TTC549 (cell line): ENCODE data around the gene ATF6B.
"Not testable (repeated sequence)": the region's sequence is repeated elsewhere in the genome, so short reads cannot be mapped to it uniquely, and the experiment has no call there.

Experiments
- FAIRE-seq: peaks from 2 replicates; lab custom pipeline; 2012; peaks lifted over from hg19 to GRCh38; lab: Jason Lieb, UNC

Gene ATF6B

DNA sequence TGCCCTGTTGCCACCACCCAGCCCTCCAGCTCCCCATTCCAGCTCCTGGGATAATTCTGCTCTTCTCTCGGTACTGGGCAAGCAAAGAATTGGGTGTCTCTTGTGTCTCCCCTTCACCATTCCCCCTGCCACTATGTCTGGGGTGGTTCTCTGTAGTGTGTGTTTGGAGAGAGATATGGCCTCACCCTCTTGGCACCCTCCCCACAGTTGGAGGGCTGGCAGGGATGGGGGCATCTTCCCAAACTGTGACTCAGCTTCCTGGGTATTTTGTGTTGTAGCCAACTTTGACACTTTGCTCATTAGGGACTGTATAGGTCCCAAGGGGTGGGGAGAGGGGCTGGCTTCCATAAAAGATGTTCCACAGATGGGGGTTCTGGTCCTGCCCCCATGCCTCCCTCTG lies 20.6 kb downstream of the ATF6B start:
- no peak for FAIRE-seq

DNA sequence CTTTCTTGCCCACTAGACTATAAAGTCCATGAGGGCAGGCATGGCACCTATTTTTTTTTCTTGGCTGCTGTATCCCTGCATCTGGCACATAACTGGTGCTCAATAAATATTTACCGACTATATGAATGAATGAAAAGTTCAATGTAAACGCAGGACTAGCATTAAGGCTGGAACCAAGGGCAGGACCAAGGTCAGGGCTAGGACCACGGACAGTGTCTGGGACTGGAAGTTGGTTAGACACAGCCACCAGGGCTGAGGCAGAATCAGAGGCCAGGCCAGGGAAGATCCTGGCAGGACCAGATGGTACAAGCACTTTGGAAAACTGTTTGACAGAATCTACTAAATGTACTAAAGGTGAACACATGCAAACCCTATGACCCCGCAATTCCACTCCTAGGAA lies 22.6 kb downstream of the ATF6B start:
- no peak for FAIRE-seq

DNA sequence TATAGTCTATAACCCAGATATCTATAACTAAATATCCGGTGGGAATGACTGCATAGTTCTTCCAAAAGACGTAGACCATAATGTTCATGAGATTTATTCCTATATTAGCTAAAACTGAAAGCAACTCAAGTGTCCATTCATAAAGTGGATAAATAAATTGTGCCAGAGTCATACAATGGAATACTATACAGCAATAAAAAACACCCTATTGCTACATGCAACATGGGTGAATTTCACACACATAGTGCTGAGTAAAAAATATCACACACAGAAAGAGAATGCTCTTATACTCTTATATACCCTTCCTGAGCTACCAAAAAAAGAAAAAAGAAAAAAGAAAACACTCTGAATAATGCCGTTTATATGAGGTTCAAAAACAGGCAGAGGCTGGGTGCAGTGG lies 25.8 kb downstream of the ATF6B start:
- FAIRE-seq = no peak

DNA sequence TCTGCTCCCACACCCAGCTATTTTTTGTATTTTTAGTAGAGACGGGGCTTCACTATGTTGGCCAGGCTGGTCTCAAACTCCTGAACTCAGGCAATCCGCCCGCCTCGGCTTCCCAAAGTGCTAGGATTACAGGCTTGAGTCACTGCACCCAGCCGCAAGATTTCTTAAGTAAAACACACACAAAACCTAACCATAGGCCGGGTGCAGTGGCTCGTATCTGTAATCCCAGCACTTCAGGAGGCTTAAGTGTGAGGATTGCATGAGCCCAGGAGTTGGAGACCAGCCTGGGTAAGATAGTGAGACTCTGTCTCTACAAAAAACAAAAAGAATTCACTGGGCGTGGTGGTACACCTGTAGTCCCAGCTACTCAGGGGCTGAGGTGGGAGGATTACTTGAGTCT lies 27.8 kb downstream of the ATF6B start:
- FAIRE-seq = not testable (repeated sequence)

DNA sequence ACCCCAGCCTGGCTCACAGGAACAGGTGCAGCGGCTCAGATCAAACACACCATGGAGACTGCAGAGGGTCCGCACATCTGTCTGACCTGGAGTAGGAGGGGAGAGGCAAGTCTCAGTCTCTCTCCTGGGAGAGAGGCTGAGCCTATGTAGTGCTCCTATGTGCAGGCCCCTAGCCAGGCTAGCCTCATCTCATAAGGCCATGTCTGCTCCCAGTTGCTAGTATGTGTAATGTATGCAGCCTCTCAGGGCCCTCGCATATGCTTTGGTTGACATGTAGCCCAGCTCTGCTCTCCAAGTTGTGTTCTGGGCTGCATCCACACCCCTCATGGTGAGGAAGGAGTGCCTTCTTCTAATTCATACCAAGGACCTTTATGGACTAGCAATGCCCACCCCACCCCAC lies 30.7 kb downstream of the ATF6B start:
- FAIRE-seq = no peak

DNA sequence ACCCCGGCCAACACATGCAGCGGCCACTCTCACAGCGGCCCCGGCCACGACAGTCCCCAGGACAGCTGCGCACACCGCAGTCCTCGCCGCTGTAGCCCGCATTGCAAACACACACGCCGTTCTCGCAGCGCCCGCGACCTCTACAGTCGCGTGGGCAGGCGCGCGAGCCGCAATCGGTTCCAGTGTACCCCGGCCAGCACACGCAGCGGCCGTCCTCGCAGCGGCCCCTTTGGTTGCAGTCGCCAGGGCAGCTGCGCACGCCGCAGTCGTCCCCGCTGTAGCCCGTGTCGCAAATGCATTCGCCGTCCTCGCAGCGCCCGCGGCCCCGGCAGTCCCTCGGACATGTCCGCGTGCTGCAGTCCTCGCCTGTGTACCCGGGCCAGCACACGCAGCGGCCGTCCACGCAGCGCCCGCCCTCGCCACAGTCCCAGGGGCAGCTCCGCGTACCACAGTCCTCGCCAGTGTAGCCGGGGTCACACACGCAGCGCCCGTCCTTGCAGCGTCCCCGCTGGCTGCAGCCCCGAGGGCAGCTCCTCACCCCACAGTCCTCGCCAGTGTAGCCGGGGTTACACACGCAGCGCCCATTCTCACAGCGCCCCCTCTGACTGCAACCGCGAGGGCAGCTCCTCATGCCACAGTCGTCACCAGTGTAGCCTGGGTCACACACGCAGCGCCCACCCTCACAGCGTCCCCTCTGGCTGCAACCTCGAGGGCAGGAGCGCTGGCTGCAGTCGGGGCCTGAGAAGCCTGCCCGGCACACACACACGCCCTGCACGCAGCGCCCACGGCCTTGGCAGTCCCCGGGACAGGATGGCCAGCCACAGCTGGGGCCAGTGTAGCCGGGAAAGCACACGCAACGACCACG lies 31.4 kb downstream of the ATF6B start:
- no peak for FAIRE-seq

GRCh38 chr6:32096087-32096393 lies 32.0 kb downstream of the ATF6B start:
- no peak for FAIRE-seq

- FAIRE-seq = no peak
These were observed 32.5 kb downstream of the ATF6B start for GRCh38 chr6:32095338-32096086.

DNA sequence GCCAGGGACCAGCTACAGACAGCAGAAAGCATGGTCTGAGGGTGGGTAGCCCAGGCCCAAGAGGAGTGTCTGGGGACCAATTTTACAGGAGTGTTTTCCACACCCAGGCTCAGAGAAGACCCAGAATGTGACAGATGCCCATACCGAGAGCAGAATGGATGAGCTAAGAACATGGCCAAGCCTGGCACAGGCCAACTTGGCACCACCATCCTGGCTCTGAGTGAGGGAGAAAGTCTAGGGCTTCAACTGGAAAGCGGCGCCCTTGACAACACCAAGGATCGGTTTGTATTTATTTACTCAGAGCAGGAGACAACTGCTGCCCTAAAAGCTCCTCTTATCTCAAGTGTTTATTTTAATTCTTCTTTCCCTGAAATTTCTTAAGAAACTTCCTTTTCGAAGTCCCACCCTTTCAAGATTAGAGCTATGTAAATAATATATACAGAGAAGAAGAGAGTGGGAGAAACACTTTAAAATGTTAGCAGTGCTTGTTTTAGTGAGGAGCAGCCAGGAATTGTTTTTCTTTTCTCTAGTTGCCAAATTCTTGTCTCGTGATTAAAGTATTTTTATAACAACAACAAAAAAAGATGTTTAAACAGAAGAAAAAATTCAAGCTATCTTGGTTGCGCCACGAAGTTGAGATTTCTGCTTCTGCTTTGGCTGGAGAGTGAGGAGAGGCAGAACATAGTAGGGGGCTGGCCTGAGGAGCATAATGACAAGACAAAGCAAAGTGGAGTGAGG lies 35.1 kb downstream of the ATF6B start:
- no peak for FAIRE-seq

GRCh38 chr6:32089082-32089828 lies 38.8 kb downstream of the ATF6B start:
- no peak for FAIRE-seq

DNA sequence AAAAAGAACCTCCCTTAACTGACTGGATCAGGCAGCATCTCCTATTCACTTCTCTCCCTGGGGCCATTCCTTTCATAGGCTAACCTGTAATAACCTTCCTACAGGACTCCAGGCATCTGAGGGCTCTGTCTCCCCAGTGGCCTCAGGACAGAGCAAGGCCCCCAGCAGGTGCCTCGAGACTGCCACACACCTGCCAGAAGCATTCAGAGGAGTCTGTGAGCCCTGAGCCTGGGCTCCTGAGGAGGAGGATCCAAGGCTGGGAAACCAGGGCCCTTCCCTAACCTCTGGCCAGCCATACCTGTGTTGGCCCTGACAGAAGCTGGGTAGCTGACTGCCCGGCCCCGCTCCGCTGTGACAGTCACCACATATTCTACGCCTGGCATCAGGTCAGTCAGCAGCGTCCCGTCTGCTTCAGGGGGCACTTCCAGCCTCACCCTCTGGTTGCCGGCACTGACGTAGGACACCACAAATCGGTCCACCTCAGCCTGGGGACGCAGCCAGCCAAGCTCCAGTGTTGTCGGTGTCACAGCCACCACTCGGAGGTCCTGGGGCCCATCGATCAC lies 39.5 kb downstream of the ATF6B start:
- no peak for FAIRE-seq

GRCh38 chr6:32087574-32088486 lies 40.2 kb downstream of the ATF6B start:
- no peak for FAIRE-seq

- FAIRE-seq = no peak
These were observed 41.1 kb downstream of the ATF6B start for GRCh38 chr6:32086661-32087573.

DNA sequence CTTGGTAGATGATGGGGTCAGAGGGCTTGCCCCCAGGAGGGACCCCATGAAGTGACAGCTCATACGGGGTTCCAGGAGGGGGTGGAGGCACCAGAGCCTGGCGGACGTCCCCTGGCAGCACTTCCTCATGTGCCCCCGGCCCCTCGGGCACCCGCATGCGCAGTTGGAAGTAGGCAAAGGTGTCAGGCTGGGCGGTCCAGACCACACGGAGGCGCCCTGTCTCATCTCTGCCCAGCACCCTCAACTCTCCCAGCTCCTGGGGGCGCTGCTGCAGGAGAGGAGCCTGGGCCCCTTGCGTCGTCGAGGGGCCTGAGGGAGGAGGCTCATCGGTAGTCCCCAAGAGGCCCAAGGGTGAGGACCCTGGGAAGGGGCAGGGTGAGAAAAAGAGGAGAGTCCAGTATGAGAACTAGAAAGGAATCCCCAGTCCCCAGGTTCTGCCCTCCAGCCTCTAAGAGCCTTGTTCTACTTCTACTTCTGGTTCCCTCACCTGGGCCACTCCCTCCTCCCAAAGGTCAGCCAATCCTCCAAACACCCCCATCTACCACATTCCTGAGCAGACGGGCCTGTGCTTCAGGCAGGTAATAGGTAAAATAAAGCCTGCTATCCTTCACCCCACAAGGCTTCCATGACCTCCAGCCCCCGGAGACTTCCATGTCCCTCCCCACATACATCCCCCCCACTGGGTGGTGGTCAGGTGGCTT lies 42.1 kb downstream of the ATF6B start:
- no peak for FAIRE-seq

DNA sequence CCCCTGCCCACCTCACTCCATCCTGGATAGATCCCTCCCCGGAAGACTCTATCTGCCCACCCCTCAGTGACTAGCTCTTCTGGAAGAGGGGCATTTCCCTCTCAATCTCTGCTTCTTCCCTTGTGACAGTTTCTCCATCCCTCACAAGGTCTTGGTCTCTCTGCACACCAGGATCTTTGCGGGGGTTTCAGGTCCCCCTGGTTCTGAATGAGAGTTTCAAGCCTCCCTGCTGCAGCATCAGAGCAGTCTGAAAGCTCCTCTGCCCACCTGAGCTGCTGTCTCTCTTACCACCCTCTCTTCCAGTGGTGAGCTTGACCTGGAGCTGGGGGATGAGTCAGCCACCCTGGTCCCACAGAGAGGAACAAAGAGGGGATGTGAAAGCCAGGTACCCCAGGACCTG lies 43.3 kb downstream of the ATF6B start:
- no peak for FAIRE-seq

GRCh38 chr6:32083812-32084768 lies 44.0 kb downstream of the ATF6B start:
- no peak for FAIRE-seq

DNA sequence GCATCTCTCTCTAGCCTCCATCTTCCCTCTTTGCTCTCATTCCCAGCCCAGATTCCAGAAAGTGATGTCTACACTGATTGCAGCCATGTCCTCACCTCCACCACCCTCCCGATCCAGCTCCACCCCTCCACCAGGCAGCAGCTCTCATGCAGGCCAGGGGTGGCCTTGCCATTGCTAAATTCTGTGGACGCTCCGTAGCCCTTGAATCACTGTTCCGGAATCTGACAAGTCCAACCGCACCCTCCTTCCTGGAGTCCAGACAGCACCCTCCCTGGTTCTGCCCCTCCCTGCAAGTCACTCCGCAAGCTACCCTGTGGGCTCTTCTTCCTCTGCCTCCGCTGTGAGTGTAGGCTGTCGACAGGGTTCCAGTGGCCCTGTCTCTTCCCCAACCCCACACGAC lies 45.1 kb downstream of the ATF6B start:
- no peak for FAIRE-seq

GRCh38 chr6:32082478-32082877 lies 45.6 kb downstream of the ATF6B start:
- FAIRE-seq = no peak
